Stimulated activated CD4-positive, alpha-beta T cell treated with anti-CD3 and anti-CD28 coated beads, Interleukin-1b, Interleukin-23, amount 100 ng/mL, for 48 hours (primary cell): ENCODE data around the gene ZNF107.
"Not testable (repeated sequence)": the region's sequence is repeated elsewhere in the genome, so short reads cannot be mapped to it uniquely, and the experiment has no call there.

Experiments used
- DNase-seq: peaks from one replicate; pipeline ENCODE4 v3.0.0-alpha.2; 2020

ZNF107 gene

GRCh38 chr7:64738403-64738802 is 72.5 kb downstream of the ZNF107 start:
- not testable (repeated sequence) for DNase-seq

GRCh38 chr7:64738953-64739352 is 73.0 kb downstream of the ZNF107 start:
- DNase-seq: not testable (repeated sequence)

- no peak for DNase-seq
These were observed 78.7 kb downstream of the ZNF107 start for GRCh38 chr7:64744680-64745079.

GRCh38 chr7:64747802-64748201 is 81.9 kb downstream of the ZNF107 start:
- no peak for DNase-seq

GRCh38 chr7:64753032-64753431 is 87.1 kb downstream of the ZNF107 start:
- DNase-seq: no peak

- no peak for DNase-seq
These were observed 89.9 kb downstream of the ZNF107 start for GRCh38 chr7:64755865-64756264.

- no peak for DNase-seq
These were observed 92.2 kb downstream of the ZNF107 start for GRCh38 chr7:64758151-64758550.
